Vagina (tissue), 2 donors: ENCODE results near the gene EIF5A. TPM values are rescaled to one million over a fixed set of nuclear protein-coding genes. Genes with fewer than 3 reads are reported as not detected.

Experiments
- DNase-seq, 2 donors: peaks; one replicate each; pipeline ENCODE4 v3.0.0-alpha.2; 2017; ENCODE audit errors: extremely low spot score in 2 of 2
- H3K27ac ChIP-seq: fragments of 200-600 bp; sonication (generic); one replicate; pipeline ENCODE4 v1.5.1; 2019
- H3K27me3 ChIP-seq: fragments of 200-600 bp; sonication (generic); one replicate; pipeline ENCODE4 v1.5.1; 2019
- H3K36me3 ChIP-seq, 2 donors: fragments of 200-600 bp; sonication (generic); one replicate each; pipeline ENCODE4 v1.5.1; 2017 to 2019
- H3K4me1 ChIP-seq: fragments of 200-600 bp; sonication (generic); one replicate; pipeline ENCODE4 v1.5.1; 2019
- H3K4me3 ChIP-seq, 2 donors: fragments of 200-600 bp; sonication (generic); 1 replicate in 1 of 2; 2 replicates in 1 of 2; pipeline ENCODE4 v1.5.1; 2016 to 2019
- H3K9me3 ChIP-seq: fragments of 200-600 bp; sonication (generic); one replicate; pipeline ENCODE4 v1.5.1; 2019
- POLR2A ChIP-seq, 2 donors: fragments of 450-650 bp; IDR thresholded peaks; one replicate each; pipeline ENCODE4 v1.6.1; 2017; ENCODE audit warnings: antibody characterized with exemption in 2 of 2, mild to moderate bottlenecking in 2 of 2, moderate library complexity in 2 of 2
- POLR2AphosphoS5 ChIP-seq, 2 donors: sonication (generic); formaldehyde crosslinking; IDR thresholded peaks; one replicate each; pipeline ENCODE4 v1.9.0; 2017; ENCODE audit warnings: antibody characterized with exemption in 2 of 2, mild to moderate bottlenecking in 2 of 2, low read depth in 1 of 2; ENCODE audit not compliant: insufficient read depth in 1 of 2
- intact Hi-C: fragments of 100-400 bp; cut with DNase I; formaldehyde crosslinking; loops from one replicate; pipeline ENCODE4 v1.15.1; 2023
- total RNA-seq: library from RNA; depleted of rRNA; stranded (reverse); fragments of >200 nt; gene quantifications from one replicate; pipeline ENCODE4 v1.2.3, GENCODE V29; 2016
- TF ChIP-seq, protein P1 (sequence below), 3 experiments: fragments of 450-650 bp in 2 of 3; fragments of 200-600 bp in 1 of 3; sonication (generic) in 1 of 3; IDR thresholded peaks; one replicate each; pipeline ENCODE4 v1.5.1; 2017 to 2019; ENCODE audit warnings: antibody characterized with exemption in 3 of 3, mild to moderate bottlenecking in 2 of 3, moderate library complexity in 2 of 3

The EIF5A gene
- total RNA-seq, 1 donor from 2014 or later, result 238 TPM

- Histone ChIP-seq H3K36me3 (no peaks in the 10 kb centered on the region), H3K4me1 (peaks cover 36% of the 10 kb centered on the region), H3K27ac (no peak overlapping the region), H3K4me3 (no peak overlapping the region), H3K9me3 (no peaks in the 10 kb centered on the region), H3K27me3 (peaks cover 11% of the 10 kb centered on the region)
- intact Hi-C loops, result loop anchor here (5.0 kb wide), 1 partner anchor 524 kb away; no protein-coding TSS in a partner anchor
- no peak for TF ChIP-seq POLR2A (IDR thresholded peaks at IDR 0.05)
- TF ChIP-seq, protein P1, sequence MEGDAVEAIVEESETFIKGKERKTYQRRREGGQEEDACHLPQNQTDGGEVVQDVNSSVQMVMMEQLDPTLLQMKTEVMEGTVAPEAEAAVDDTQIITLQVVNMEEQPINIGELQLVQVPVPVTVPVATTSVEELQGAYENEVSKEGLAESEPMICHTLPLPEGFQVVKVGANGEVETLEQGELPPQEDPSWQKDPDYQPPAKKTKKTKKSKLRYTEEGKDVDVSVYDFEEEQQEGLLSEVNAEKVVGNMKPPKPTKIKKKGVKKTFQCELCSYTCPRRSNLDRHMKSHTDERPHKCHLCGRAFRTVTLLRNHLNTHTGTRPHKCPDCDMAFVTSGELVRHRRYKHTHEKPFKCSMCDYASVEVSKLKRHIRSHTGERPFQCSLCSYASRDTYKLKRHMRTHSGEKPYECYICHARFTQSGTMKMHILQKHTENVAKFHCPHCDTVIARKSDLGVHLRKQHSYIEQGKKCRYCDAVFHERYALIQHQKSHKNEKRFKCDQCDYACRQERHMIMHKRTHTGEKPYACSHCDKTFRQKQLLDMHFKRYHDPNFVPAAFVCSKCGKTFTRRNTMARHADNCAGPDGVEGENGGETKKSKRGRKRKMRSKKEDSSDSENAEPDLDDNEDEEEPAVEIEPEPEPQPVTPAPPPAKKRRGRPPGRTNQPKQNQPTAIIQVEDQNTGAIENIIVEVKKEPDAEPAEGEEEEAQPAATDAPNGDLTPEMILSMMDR (IDR thresholded peaks at IDR 0.05), result no peak
- TF ChIP-seq POLR2AphosphoS5 (IDR thresholded peaks at IDR 0.05; ENCODE audit: insufficient read depth in 1 of 2, low read depth in 1 of 2), result no peak
- DNase-seq, result no peak
Measured at GRCh38 chr17:7263801-7264078, 43.7 kb upstream of the EIF5A start.

GRCh38 chr17:7266784-7267183 lies 40.6 kb upstream of the EIF5A start:
- H3K36me3 ChIP-seq, result no peaks in the 10 kb centered on the region
- H3K27ac ChIP-seq, result no peak overlapping the region
- H3K4me3 ChIP-seq, result no peak overlapping the region
- TF ChIP-seq, protein P1 (IDR thresholded peaks at IDR 0.05), result no peak
- TF ChIP-seq POLR2AphosphoS5 (IDR thresholded peaks at IDR 0.05; ENCODE audit: insufficient read depth in 1 of 2, low read depth in 1 of 2) (no peak), POLR2A (IDR thresholded peaks at IDR 0.05) (no peak)
- H3K4me1 ChIP-seq, result peaks cover 21% of the 10 kb centered on the region
- peaks cover 11% of the 10 kb centered on the region for H3K27me3 ChIP-seq
- DNase-seq, result no peak
- H3K9me3 ChIP-seq, result no peaks in the 10 kb centered on the region
- intact Hi-C loops, result no loop called here

GRCh38 chr17:7279448-7279847 lies 28.0 kb upstream of the EIF5A start:
- TF ChIP-seq, protein P1 (IDR thresholded peaks at IDR 0.05), result no peak
- TF ChIP-seq POLR2AphosphoS5 (IDR thresholded peaks at IDR 0.05; ENCODE audit: insufficient read depth in 1 of 2, low read depth in 1 of 2) (no peak), POLR2A (IDR thresholded peaks at IDR 0.05) (no peak)
- no peak overlapping the region for H3K4me3 ChIP-seq
- intact Hi-C loops, result no loop called here
- H3K27ac ChIP-seq, result no peak overlapping the region
- DNase-seq, result no peak
- no peaks in the 10 kb centered on the region for H3K27me3 ChIP-seq
- H3K36me3 ChIP-seq, result no peaks in the 10 kb centered on the region
- H3K9me3 ChIP-seq, result no peaks in the 10 kb centered on the region
- peaks cover 24% of the 10 kb centered on the region for H3K4me1 ChIP-seq

GRCh38 chr17:7280519-7281073 lies 26.8 kb upstream of the EIF5A start:
- DNase-seq, result no peak
- Histone ChIP-seq H3K27me3 (no peaks in the 10 kb centered on the region), H3K4me1 (peaks cover 24% of the 10 kb centered on the region), H3K36me3 (no peaks in the 10 kb centered on the region), H3K4me3 (peak overlapping the region; percentile 43), H3K9me3 (no peaks in the 10 kb centered on the region), H3K27ac (peak overlapping the region; percentile 77)
- TF ChIP-seq POLR2AphosphoS5 (IDR thresholded peaks at IDR 0.05; ENCODE audit: insufficient read depth in 1 of 2, low read depth in 1 of 2) (peak in 1 of 2 donors; percentile 51), POLR2A (IDR thresholded peaks at IDR 0.05) (no peak)
- TF ChIP-seq, protein P1 (IDR thresholded peaks at IDR 0.05), result peak; percentile 83 to 92 (median 90)
- intact Hi-C loops, result loop anchor here (2.0 kb wide), 1 partner anchor 16 kb away; no protein-coding TSS in a partner anchor

- peak; percentile 63 to 76 for TF ChIP-seq POLR2AphosphoS5 (IDR thresholded peaks at IDR 0.05; ENCODE audit: insufficient read depth in 1 of 2, low read depth in 1 of 2)
- TF ChIP-seq POLR2A (IDR thresholded peaks at IDR 0.05), result no peak
- TF ChIP-seq, protein P1 (IDR thresholded peaks at IDR 0.05), result no peak
- Histone ChIP-seq H3K4me1 (peaks cover 24% of the 10 kb centered on the region), H3K27me3 (no peaks in the 10 kb centered on the region), H3K4me3 (peak within 1 kb of the TSS; percentile 43), H3K27ac (peak within 1 kb of the TSS; percentile 77), H3K9me3 (no peaks in the 10 kb centered on the region), H3K36me3 (no peaks in the 10 kb centered on the region)
- intact Hi-C loops, result loop anchor here (2.0 kb wide), 1 partner anchor 15 kb away; no protein-coding TSS in a partner anchor
- DNase-seq, result no peak
Measured at GRCh38 chr17:7281074-7281952, 26.1 kb upstream of the EIF5A start, which contains the start of gene SLC2A4. Gene SLC2A4, plus strand, starts transcription at chr17:7281718. Its CDS starts 217 bp downstream, at chr17:7281935.
